Subcutaneous abdominal adipose tissue (tissue), 5 donors: ENCODE results near the gene NES.

Source experiments
- H3K27ac ChIP-seq: one replicate; pipeline ENCODE4 v1.7.0; 2013; ENCODE audit warnings: low read depth, mild to moderate bottlenecking, inconsistent platforms, low read length, moderate library complexity
- H3K27me3 ChIP-seq, 5 donors: one replicate each; pipeline ENCODE4 v1.7.0; 2013; ENCODE audit warnings: low read length in 5 of 5, inconsistent platforms in 1 of 5; ENCODE audit not compliant: control insufficient read depth in 5 of 5, insufficient read depth in 4 of 5
- H3K36me3 ChIP-seq, 5 donors: one replicate each; pipeline ENCODE4 v1.7.0; 2013; ENCODE audit warnings: low read length in 5 of 5; ENCODE audit not compliant: control insufficient read depth in 5 of 5, insufficient read depth in 5 of 5
- H3K4me1 ChIP-seq, 5 donors: one replicate each; pipeline ENCODE4 v1.7.0; 2013; ENCODE audit warnings: low read length in 5 of 5, mild to moderate bottlenecking in 3 of 5, moderate library complexity in 1 of 5; ENCODE audit not compliant: control insufficient read depth in 5 of 5, insufficient read depth in 5 of 5
- H3K4me3 ChIP-seq, 5 donors: one replicate each; pipeline ENCODE4 v1.7.0; 2013; ENCODE audit warnings: low read length in 5 of 5, low read depth in 1 of 5
- H3K9ac ChIP-seq, 5 donors: one replicate each; pipeline ENCODE4 v1.7.0; 2013; ENCODE audit warnings: low read length in 5 of 5, mild to moderate bottlenecking in 4 of 5, moderate library complexity in 3 of 5
- H3K9me3 ChIP-seq, 5 donors: one replicate each; pipeline ENCODE4 v1.7.0; 2013; ENCODE audit warnings: low read length in 5 of 5; ENCODE audit not compliant: control insufficient read depth in 5 of 5
- donor health status: healthy.
- donor health status: healthy.
- donor health status: healthy.
- donor health status: healthy.
- donor health status: healthy.

Gene NES

DNA sequence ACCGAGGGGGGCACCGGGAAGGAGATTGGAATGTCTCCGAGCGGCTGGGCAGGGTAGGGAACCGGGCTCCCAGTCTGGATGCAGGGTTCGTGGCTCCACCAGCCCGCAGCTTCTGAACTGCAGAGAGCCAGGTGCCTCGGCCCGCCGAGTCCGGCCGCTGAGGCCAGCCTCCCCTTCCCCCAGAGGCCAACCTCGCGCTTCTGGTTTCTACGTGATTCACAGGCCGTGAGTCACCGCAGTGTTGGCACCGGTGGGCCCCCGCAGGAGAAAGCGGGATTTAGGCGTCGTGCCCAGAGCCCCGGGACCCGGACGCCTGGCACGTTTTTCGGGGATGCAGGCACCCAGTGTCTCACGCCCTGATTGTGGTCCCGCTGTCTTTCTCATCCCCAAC is 27.7 kb upstream of the NES start:
- peak overlapping the region in 2 of 5 donors; percentile 37 to 66 for H3K9ac ChIP-seq
- peaks cover 0 to 5% (median 1%) of the 10 kb centered on the region in 5 donors for H3K36me3 ChIP-seq
- peaks cover 32 to 53% (median 34%) of the 10 kb centered on the region in 5 donors for H3K27me3 ChIP-seq
- H3K4me1 ChIP-seq = peaks cover 4 to 65% (median 57%) of the 10 kb centered on the region in 5 donors
- H3K9me3 ChIP-seq = no peaks in the 10 kb centered on the region
- peak overlapping the region; percentile 67 for H3K27ac ChIP-seq
- peak overlapping the region; percentile 13 to 66 (median 55) for H3K4me3 ChIP-seq

GRCh38 chr1:156704166-156704711 is 27.0 kb upstream of the NES start:
- Histone ChIP-seq H3K9me3 (no peaks in the 10 kb centered on the region), H3K4me1 (peaks cover 3 to 58% (median 50%) of the 10 kb centered on the region in 5 donors), H3K9ac (peak overlapping the region in 2 of 5 donors; percentile 66 to 73), H3K27ac (peak overlapping the region; percentile 23), H3K36me3 (peaks cover 0 to 7% (median 5%) of the 10 kb centered on the region in 5 donors), H3K4me3 (peak overlapping the region; percentile 36 to 57 (median 51)), H3K27me3 (peaks cover 33 to 54% (median 34%) of the 10 kb centered on the region in 5 donors)

- Histone ChIP-seq H3K36me3 (peaks cover 0 to 9% (median 5%) of the 10 kb centered on the region in 5 donors), H3K27ac (peak overlapping the region; percentile 23), H3K9me3 (no peaks in the 10 kb centered on the region), H3K27me3 (peaks cover 34 to 54% (median 36%) of the 10 kb centered on the region in 5 donors), H3K4me3 (peak overlapping the region in 3 of 5 donors; percentile 43 to 55 (median 51)), H3K9ac (peak overlapping the region in 1 of 5 donors; percentile 73), H3K4me1 (peaks cover 5 to 53% (median 45%) of the 10 kb centered on the region in 5 donors)
Measured at GRCh38 chr1:156703741-156704140, 26.5 kb upstream of the NES start.

- H3K4me3 ChIP-seq = peak overlapping the region in 2 of 5 donors; percentile 51 to 55
- H3K4me1 ChIP-seq = peaks cover 5 to 49% (median 41%) of the 10 kb centered on the region in 5 donors
- peaks cover 34 to 54% (median 36%) of the 10 kb centered on the region in 5 donors for H3K27me3 ChIP-seq
- no peak overlapping the region for H3K27ac ChIP-seq
- no peaks in the 10 kb centered on the region for H3K9me3 ChIP-seq
- peaks cover 0 to 9% (median 5%) of the 10 kb centered on the region in 5 donors for H3K36me3 ChIP-seq
- no peak overlapping the region for H3K9ac ChIP-seq
Measured at GRCh38 chr1:156703336-156703735, 26.1 kb upstream of the NES start.

GRCh38 chr1:156700736-156701531 is 23.7 kb upstream of the NES start:
- Histone ChIP-seq H3K4me3 (no peak overlapping the region), H3K4me1 (peaks cover 3 to 26% (median 17%) of the 10 kb centered on the region in 5 donors), H3K27me3 (peaks cover 36 to 50% (median 39%) of the 10 kb centered on the region in 5 donors), H3K36me3 (peaks cover 0 to 9% (median 5%) of the 10 kb centered on the region in 5 donors), H3K27ac (no peak overlapping the region), H3K9me3 (no peaks in the 10 kb centered on the region), H3K9ac (no peak overlapping the region)

GRCh38 chr1:156698995-156699394 is 21.8 kb upstream of the NES start:
- no peaks in the 10 kb centered on the region for H3K9me3 ChIP-seq
- no peak overlapping the region for H3K27ac ChIP-seq
- H3K9ac ChIP-seq = no peak overlapping the region
- peaks cover 24 to 37% (median 28%) of the 10 kb centered on the region in 5 donors for H3K27me3 ChIP-seq
- no peak overlapping the region for H3K4me3 ChIP-seq
- H3K36me3 ChIP-seq = peaks cover 0 to 9% (median 5%) of the 10 kb centered on the region in 5 donors
- peaks cover 0 to 8% (median 2%) of the 10 kb centered on the region in 5 donors for H3K4me1 ChIP-seq

GRCh38 chr1:156697481-156697880 is 20.3 kb upstream of the NES start:
- no peaks in the 10 kb centered on the region for H3K9me3 ChIP-seq
- H3K27me3 ChIP-seq = peaks cover 24 to 37% (median 25%) of the 10 kb centered on the region in 5 donors
- peaks cover 0 to 9% (median 5%) of the 10 kb centered on the region in 5 donors for H3K36me3 ChIP-seq
- no peak overlapping the region for H3K27ac ChIP-seq
- H3K4me3 ChIP-seq = no peak overlapping the region
- no peak overlapping the region for H3K9ac ChIP-seq
- H3K4me1 ChIP-seq = peaks cover 1 to 8% (median 3%) of the 10 kb centered on the region in 5 donors

DNA sequence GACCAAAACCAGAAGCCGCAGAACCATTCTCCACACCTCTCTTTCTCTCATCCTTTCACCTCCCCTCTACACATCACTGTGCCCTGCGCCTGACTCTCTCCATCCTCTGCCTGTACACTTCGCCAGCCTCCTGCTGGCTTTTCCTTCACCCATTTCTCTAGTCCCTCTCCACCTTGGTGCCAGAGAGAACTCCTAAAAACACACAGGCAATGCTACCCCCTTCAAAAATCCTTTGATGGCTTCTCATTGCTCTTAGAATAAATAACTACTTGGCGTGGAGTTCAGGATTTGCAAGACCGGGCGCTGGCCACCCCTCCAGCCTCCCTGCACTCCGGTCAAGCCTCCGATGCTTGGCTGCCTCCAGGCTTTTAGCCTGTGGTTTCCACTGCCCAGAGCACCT is 19.5 kb upstream of the NES start:
- Histone ChIP-seq H3K9ac (no peak overlapping the region), H3K36me3 (peaks cover 0 to 9% (median 5%) of the 10 kb centered on the region in 5 donors), H3K27ac (no peak overlapping the region), H3K4me3 (no peak overlapping the region), H3K4me1 (peaks cover 1 to 15% (median 10%) of the 10 kb centered on the region in 5 donors), H3K27me3 (peaks cover 24 to 44% (median 31%) of the 10 kb centered on the region in 5 donors), H3K9me3 (no peaks in the 10 kb centered on the region)

- H3K4me1 ChIP-seq = peaks cover 3 to 19% (median 15%) of the 10 kb centered on the region in 5 donors
- no peak overlapping the region for H3K4me3 ChIP-seq
- H3K9me3 ChIP-seq = no peaks in the 10 kb centered on the region
- no peak overlapping the region for H3K27ac ChIP-seq
- H3K9ac ChIP-seq = no peak overlapping the region
- H3K27me3 ChIP-seq = peaks cover 25 to 47% (median 37%) of the 10 kb centered on the region in 5 donors
- peaks cover 0 to 4% (median 0%) of the 10 kb centered on the region in 5 donors for H3K36me3 ChIP-seq
Measured at GRCh38 chr1:156694690-156694962, 17.4 kb upstream of the NES start.
